Type B pancreatic cell (in vitro differentiated cells): ENCODE data around the gene ZNF202. TPM values are rescaled to one million over a fixed set of nuclear protein-coding genes. Genes with fewer than 3 reads are reported as not detected.

ENCODE experiments used
- DNase-seq: peaks from one replicate; pipeline ENCODE4 v3.0.0; 2021; ENCODE audit warnings: mixed read lengths; ENCODE audit not compliant: unreplicated experiment; ENCODE audit errors: extremely low spot score
- H3K27ac Mint-ChIP-seq: 2 replicates; pipeline ENCODE4 v1.8.0; 2021; ENCODE audit warnings: mild to moderate bottlenecking, mixed read lengths
- H3K27me3 Mint-ChIP-seq: 2 replicates; pipeline ENCODE4 v1.8.0; 2021; ENCODE audit warnings: mixed read lengths
- H3K36me3 Mint-ChIP-seq: 2 replicates; pipeline ENCODE4 v1.8.0; 2021; ENCODE audit warnings: mixed read lengths
- H3K4me1 Mint-ChIP-seq: one replicate; pipeline ENCODE4 v1.8.0; 2021; ENCODE audit warnings: mixed read lengths; ENCODE audit not compliant: unreplicated experiment
- H3K4me3 Mint-ChIP-seq: 2 replicates; pipeline ENCODE4 v1.8.0; 2021; ENCODE audit warnings: mild to moderate bottlenecking, mixed read lengths
- H3K9me3 Mint-ChIP-seq: 2 replicates; pipeline ENCODE4 v1.8.0; 2021; ENCODE audit warnings: mixed read lengths
- total RNA-seq: library from RNA; stranded (reverse); gene quantifications from 2 replicates; pipeline ENCODE4 v1.2.1, GENCODE V29; 2021; ENCODE audit warnings: low replicate concordance
- TF ChIP-seq, protein P1 (sequence below): fragments of 200-600 bp; sonication (generic); conservative IDR thresholded peaks from 2 replicates; pipeline ENCODE4 v1.5.0; 2021; ENCODE audit warnings: antibody characterized with exemption, mild to moderate bottlenecking

Gene ZNF202
- total RNA-seq, 1 donor from 2014 or later: 20.5 TPM

DNA sequence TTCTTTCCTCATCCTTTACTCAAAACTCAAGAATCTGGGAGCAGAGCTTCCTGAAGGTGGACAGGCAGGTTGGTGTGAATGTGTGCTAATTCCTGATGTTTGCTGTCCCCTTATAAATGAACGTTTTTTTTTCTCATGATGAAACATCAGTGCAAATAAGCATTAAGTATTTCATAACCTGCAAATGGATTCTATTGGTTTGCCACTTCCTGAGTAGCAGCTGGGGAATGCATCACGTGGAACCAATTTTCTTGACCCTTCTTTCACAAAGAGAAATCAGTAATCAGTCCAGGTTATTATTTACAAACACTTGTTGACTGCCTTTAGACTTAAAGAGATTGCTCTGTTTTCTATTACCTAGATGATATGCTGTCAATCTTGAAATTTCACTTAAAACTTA, 46.9 kb downstream of the ZNF202 start:
- H3K9me3 Mint-ChIP-seq: no peaks in the 10 kb centered on the region
- no peaks in the 10 kb centered on the region for H3K36me3 Mint-ChIP-seq
- H3K4me3 Mint-ChIP-seq: no peak overlapping the region
- peaks cover 39% of the 10 kb centered on the region for H3K27me3 Mint-ChIP-seq
- H3K4me1 Mint-ChIP-seq: no peaks in the 10 kb centered on the region
- TF ChIP-seq, protein P1, sequence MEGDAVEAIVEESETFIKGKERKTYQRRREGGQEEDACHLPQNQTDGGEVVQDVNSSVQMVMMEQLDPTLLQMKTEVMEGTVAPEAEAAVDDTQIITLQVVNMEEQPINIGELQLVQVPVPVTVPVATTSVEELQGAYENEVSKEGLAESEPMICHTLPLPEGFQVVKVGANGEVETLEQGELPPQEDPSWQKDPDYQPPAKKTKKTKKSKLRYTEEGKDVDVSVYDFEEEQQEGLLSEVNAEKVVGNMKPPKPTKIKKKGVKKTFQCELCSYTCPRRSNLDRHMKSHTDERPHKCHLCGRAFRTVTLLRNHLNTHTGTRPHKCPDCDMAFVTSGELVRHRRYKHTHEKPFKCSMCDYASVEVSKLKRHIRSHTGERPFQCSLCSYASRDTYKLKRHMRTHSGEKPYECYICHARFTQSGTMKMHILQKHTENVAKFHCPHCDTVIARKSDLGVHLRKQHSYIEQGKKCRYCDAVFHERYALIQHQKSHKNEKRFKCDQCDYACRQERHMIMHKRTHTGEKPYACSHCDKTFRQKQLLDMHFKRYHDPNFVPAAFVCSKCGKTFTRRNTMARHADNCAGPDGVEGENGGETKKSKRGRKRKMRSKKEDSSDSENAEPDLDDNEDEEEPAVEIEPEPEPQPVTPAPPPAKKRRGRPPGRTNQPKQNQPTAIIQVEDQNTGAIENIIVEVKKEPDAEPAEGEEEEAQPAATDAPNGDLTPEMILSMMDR: no peak
- H3K27ac Mint-ChIP-seq: no peak overlapping the region
- DNase-seq: no peak

DNA sequence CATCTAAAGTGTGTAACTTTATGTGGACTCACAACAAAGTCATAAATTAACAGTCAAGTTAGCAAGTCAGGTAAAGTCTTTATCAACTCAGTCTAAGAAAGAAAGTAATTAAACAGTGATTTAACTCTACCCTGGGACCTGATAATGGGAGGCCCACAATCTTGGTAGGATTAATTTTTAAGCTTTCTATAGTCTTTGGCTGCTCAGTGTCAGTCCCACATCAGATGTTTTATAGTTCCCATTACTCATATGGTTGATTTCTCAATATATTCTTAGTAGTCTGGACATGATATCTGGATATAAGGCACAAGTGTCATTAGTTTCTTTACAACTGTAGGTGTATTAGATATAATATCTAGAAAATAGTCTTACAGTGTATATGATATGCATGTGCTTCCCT, 48.5 kb downstream of the ZNF202 start:
- DNase-seq: no peak
- Mint-ChIP-seq H3K9me3 (no peaks in the 10 kb centered on the region), H3K27ac (no peak overlapping the region), H3K4me3 (no peak overlapping the region), H3K27me3 (peaks cover 39% of the 10 kb centered on the region), H3K4me1 (no peaks in the 10 kb centered on the region), H3K36me3 (no peaks in the 10 kb centered on the region)
- TF ChIP-seq, protein P1: no peak

DNA sequence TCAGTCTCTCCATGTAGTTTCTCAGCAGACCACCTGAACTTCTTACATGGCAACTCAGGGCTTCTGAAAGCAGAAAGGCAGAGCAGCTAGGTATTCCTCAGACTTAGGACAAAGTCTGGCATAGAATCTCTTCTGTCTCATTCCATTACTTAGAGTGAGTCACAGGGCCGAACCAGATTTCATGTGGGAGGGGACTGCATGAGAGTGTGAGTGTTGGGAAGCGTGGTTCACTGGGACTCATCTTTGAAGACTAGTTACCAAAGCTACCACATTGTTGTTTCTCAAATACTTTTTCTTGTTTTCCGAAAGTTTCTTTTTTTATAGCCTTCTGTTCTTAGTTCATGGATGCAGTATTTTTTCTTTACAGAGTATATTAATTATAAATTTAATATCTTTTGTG, 51.0 kb downstream of the ZNF202 start:
- Mint-ChIP-seq H3K27me3 (peaks cover 49% of the 10 kb centered on the region), H3K27ac (no peak overlapping the region), H3K4me1 (no peaks in the 10 kb centered on the region), H3K36me3 (no peaks in the 10 kb centered on the region), H3K9me3 (no peaks in the 10 kb centered on the region), H3K4me3 (no peak overlapping the region)
- no peak for DNase-seq
- TF ChIP-seq, protein P1: no peak

DNA sequence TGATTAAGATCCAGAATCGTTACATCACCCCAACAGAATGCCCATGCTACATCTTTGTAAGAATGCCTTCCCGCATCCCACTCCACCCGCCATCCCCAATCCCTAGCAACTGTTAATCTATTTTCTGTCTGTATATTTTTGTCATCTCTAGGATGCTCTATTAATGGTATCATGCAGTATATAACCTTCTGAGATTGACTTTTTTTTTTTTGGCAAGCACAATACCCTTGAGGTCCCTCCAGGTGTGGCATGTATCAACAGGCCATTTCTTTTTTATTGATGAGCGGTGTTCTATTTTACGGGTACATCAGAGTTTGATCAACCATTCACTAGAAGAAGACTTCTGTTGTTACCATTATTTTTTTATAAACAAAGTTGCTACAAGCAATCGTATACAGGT, 56.9 kb downstream of the ZNF202 start:
- peaks cover 32% of the 10 kb centered on the region for H3K27me3 Mint-ChIP-seq
- TF ChIP-seq, protein P1: no peak
- no peaks in the 10 kb centered on the region for H3K9me3 Mint-ChIP-seq
- no peak overlapping the region for H3K27ac Mint-ChIP-seq
- no peak for DNase-seq
- no peaks in the 10 kb centered on the region for H3K36me3 Mint-ChIP-seq
- H3K4me1 Mint-ChIP-seq: peaks cover 9% of the 10 kb centered on the region
- H3K4me3 Mint-ChIP-seq: no peak overlapping the region

DNA sequence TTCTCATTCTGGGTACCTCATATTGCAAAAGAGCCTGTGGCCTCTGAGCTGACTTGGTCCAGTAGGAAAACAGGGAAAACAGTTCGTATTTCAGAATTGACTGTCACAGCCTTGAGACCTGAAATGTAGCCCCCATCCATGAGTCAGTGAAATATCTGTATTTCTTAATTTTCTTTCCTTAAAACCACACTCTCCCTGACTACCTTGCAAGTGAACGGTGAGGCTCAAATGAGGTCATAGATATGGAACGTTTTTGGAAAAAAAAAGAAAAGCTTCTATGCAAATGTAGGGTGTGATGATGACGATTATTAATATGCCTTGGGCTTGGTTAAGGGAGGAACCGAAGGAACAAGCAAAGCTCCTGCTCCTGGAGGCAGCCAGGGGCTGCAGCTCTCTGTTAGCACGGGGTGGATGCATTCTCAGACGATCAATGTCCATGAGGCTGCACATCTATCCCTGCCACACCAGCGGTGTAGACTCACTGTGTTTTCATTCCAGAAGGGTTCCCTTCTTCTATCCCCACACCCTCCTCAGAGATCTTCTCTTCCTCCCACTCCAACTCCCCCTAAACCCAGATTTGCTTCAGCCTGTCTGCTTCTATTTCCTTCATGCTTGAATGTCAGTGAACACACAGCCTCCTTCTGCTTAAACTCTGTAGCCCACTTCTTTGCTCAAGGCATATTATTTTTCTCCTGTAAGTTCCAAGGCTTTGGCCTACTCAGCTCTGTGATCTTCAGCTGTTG, 57.9 kb downstream of the ZNF202 start:
- Mint-ChIP-seq H3K9me3 (no peaks in the 10 kb centered on the region), H3K27me3 (peaks cover 32% of the 10 kb centered on the region), H3K4me1 (peaks cover 9% of the 10 kb centered on the region), H3K4me3 (no peak overlapping the region), H3K27ac (no peak overlapping the region), H3K36me3 (no peaks in the 10 kb centered on the region)
- DNase-seq: no peak
- TF ChIP-seq, protein P1: no peak
